ENCODE measurements around the gene MAP1LC3B. TPM values are rescaled to one million over a fixed set of nuclear protein-coding genes. Genes with fewer than 3 reads are reported as not detected.

The MAP1LC3B gene
- total RNA-seq, 1 experiment from 2014 or later: 75.2 TPM

GRCh38 chr16:87358250-87358649 lies 33.9 kb upstream of the MAP1LC3B start:
- ATAC-seq (no peak), DNase-seq (ENCODE audit: low read depth, low spot score) (no peak)
- no peaks in the 10 kb centered on the region; the same call in 1 of the 2 replicates for H3K36me3 ChIP-seq (ENCODE audit: control insufficient read depth, insufficient read depth, low read length)
- in situ Hi-C loops (cut with HindIII; ENCODE audit: low pct_unique_long_range_greater_than_20kb, low sequenced_read_pairs): no loop called here
- CTCF ChIA-PET: no interaction called here
- no peaks in the 10 kb centered on the region for H3K9me3 ChIP-seq (ENCODE audit: control insufficient read depth, insufficient read depth, low read depth, low read length)
- H3K27ac ChIP-seq (ENCODE audit: low read length): no peak overlapping the region
- no peaks in the 10 kb centered on the region for H3K27me3 ChIP-seq (ENCODE audit: control insufficient read depth, insufficient read depth, low read length)
- intact Hi-C loops (cut with micrococcal nuclease; ENCODE audit: unreplicated experiment): no loop called here
- H3K4me3 ChIP-seq (ENCODE audit: low read depth in 2 of 2, low read length in 2 of 2): no peak overlapping the region
- H3K4me1 ChIP-seq (ENCODE audit: control insufficient read depth, insufficient read depth, low read length): no peaks in the 10 kb centered on the region
- TF ChIP-seq REST (IDR thresholded peaks at IDR 0.05; ENCODE audit: insufficient read depth in 1 of 2, low read depth in 2 of 2, low read length in 1 of 2) (no peak), POLR2AphosphoS5 (IDR thresholded peaks at IDR 0.05; ENCODE audit: low read depth, low read length) (no peak), TCF7L2 (IDR thresholded peaks at IDR 0.05; ENCODE audit: low read depth, low read length) (no peak)
- POLR2A ChIA-PET: no interaction called here
- no TSS peak for BruUV-seq (replicated peaks)

GRCh38 chr16:87358696-87359095 lies 33.4 kb upstream of the MAP1LC3B start:
- H3K4me1 ChIP-seq (ENCODE audit: control insufficient read depth, insufficient read depth, low read length): no peaks in the 10 kb centered on the region
- ATAC-seq (no peak), DNase-seq (ENCODE audit: low read depth, low spot score) (no peak)
- H3K4me3 ChIP-seq (ENCODE audit: low read depth in 2 of 2, low read length in 2 of 2): no peak overlapping the region
- no peaks in the 10 kb centered on the region; the same call in 1 of the 2 replicates for H3K36me3 ChIP-seq (ENCODE audit: control insufficient read depth, insufficient read depth, low read length)
- in situ Hi-C loops (cut with HindIII; ENCODE audit: low pct_unique_long_range_greater_than_20kb, low sequenced_read_pairs) (no loop called here), intact Hi-C loops (cut with micrococcal nuclease; ENCODE audit: unreplicated experiment) (no loop called here)
- ChIA-PET CTCF (no interaction called here), POLR2A (no interaction called here)
- TF ChIP-seq CTCF (IDR thresholded peaks at IDR 0.05) (no peak), POLR2AphosphoS5 (IDR thresholded peaks at IDR 0.05; ENCODE audit: low read depth, low read length) (no peak), SIN3A (IDR thresholded peaks at IDR 0.05; ENCODE audit: borderline replicate concordance, insufficient read depth, low read depth, low read length) (no peak), REST (IDR thresholded peaks at IDR 0.05; ENCODE audit: insufficient read depth in 1 of 2, low read depth in 2 of 2, low read length in 1 of 2) (no peak), TCF7L2 (IDR thresholded peaks at IDR 0.05; ENCODE audit: low read depth, low read length) (no peak)
- H3K9me3 ChIP-seq (ENCODE audit: control insufficient read depth, insufficient read depth, low read depth, low read length): no peaks in the 10 kb centered on the region
- no TSS peak for BruUV-seq (replicated peaks)
- H3K27me3 ChIP-seq (ENCODE audit: control insufficient read depth, insufficient read depth, low read length): no peaks in the 10 kb centered on the region
- no peak overlapping the region for H3K27ac ChIP-seq (ENCODE audit: low read length)

Data from Panc1 (cell line).